ENCODE results near the gene KCNG3. TPM values are rescaled to one million over a fixed set of nuclear protein-coding genes. Genes with fewer than 3 reads are reported as not detected.

The KCNG3 gene
- total RNA-seq, 5 donors from 2014 or later (not counting 1 experiment from before 2014, with no cell fraction given), result 0.09 to 0.25 (median 0.15) TPM; not detected in 2

GRCh38 chr2:42492691-42493467 is 903 bp downstream of the KCNG3 start:
- WGBS (ENCODE audit: insufficient coverage), result 27% methylated on average over 111 of the region's 111 CpGs
- peaks cover 6 to 18% of the 10 kb centered on the region in 2 donors for H3K27me3 Mint-ChIP-seq
- ChIA-PET CTCF (interaction anchor here (0.6 to 1.4 kb wide), 5 partner anchors 21 to 623 kb away, joined by 3 to 6 read pairs (median 4); no protein-coding TSS in a partner anchor), POLR2A (interaction anchor here in 1 of 2 donors (0.6 kb wide), 2 partner anchors 17 to 361 kb away, joined by 4 to 5 read pairs; no protein-coding TSS in a partner anchor)
- no peaks in the 10 kb centered on the region for H3K9me3 Mint-ChIP-seq
- ATAC-seq (replicated peaks in 1 of 4), result peak; percentile 25 to 45 (median 39)
- peaks cover 0 to 17% of the 10 kb centered on the region in 2 experiments for H3K27me3 ChIP-seq (replicated peaks in 1 of 2; ENCODE audit: control insufficient read depth in 2 of 2, extremely low read depth in 1 of 2, insufficient read depth in 2 of 2, low read length in 1 of 2)
- peak overlapping the region; percentile 71 to 72 (median 72) for H3K4me3 Mint-ChIP-seq
- H3K9me3 ChIP-seq, result no peaks in the 10 kb centered on the region
- peaks cover 12 to 17% of the 10 kb centered on the region in 2 experiments for H3K4me1 ChIP-seq (ENCODE audit: control insufficient read depth in 1 of 2, extremely low read depth in 1 of 2, insufficient read depth in 2 of 2, low read length in 2 of 2)
- DNase-seq, result peak; percentile 9 to 63 (median 46)
- H3K27ac Mint-ChIP-seq, result no peak overlapping the region
- H3K4me3 ChIP-seq (ENCODE audit: control insufficient read depth in 1 of 2, extremely low read depth in 1 of 2, low read length in 1 of 2), result peak overlapping the region; percentile 30 to 87
- no peaks in the 10 kb centered on the region for H3K36me3 ChIP-seq (ENCODE audit: control insufficient read depth in 2 of 2, extremely low read depth in 1 of 2, insufficient read depth in 1 of 2, low read length in 1 of 2)
- H3K36me3 Mint-ChIP-seq, result no peaks in the 10 kb centered on the region
- peaks cover 8 to 11% (median 8%) of the 10 kb centered on the region in 3 donors for H3K4me1 Mint-ChIP-seq
- no peak overlapping the region for H3K27ac ChIP-seq (ENCODE audit: low read length)

DNA sequence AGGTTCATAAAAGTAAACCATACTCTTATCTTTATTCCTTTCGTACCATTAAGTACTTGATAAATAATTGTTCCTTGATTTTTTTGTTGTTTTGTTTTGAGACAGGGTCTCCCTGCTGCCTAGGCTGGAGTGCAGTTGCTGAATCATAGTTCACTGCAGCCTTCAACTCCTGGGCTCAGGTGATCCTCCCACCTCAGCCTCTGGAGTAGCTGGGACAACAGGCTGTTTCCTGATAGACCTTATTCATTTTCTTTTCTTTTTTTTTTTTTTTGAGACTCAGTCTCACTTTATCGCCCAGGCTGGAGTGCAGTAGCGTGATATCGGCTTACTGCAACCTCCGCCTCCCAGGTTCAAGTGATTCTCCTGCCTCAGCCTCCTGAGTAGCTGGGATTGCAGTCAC is 5.5 kb downstream of the KCNG3 start:
- Histone ChIP-seq H3K27ac (ENCODE audit: low read length) (no peak overlapping the region), H3K9me3 (no peaks in the 10 kb centered on the region), H3K4me3 (ENCODE audit: control insufficient read depth in 1 of 2, extremely low read depth in 1 of 2, low read length in 1 of 2) (no peak overlapping the region), H3K36me3 (ENCODE audit: control insufficient read depth in 2 of 2, extremely low read depth in 1 of 2, insufficient read depth in 1 of 2, low read length in 1 of 2) (no peaks in the 10 kb centered on the region), H3K4me1 (ENCODE audit: control insufficient read depth in 1 of 2, extremely low read depth in 1 of 2, insufficient read depth in 2 of 2, low read length in 2 of 2) (peaks cover 4 to 6% of the 10 kb centered on the region in 2 experiments), H3K27me3 (replicated peaks in 1 of 2; ENCODE audit: control insufficient read depth in 2 of 2, extremely low read depth in 1 of 2, insufficient read depth in 2 of 2, low read length in 1 of 2) (peaks cover 0 to 16% of the 10 kb centered on the region in 2 experiments)
- Mint-ChIP-seq H3K4me3 (no peak overlapping the region), H3K9me3 (no peaks in the 10 kb centered on the region), H3K4me1 (peaks cover 0 to 4% (median 2%) of the 10 kb centered on the region in 3 donors), H3K27me3 (peaks cover 3 to 10% of the 10 kb centered on the region in 2 donors), H3K36me3 (no peaks in the 10 kb centered on the region), H3K27ac (no peak overlapping the region)
- ATAC-seq (replicated peaks in 1 of 4) (no peak), DNase-seq (no peak)
- POLR2A ChIA-PET, result no interaction called here
- WGBS (ENCODE audit: insufficient coverage), result no CpG with 5 or more reads among the region's 5 CpGs
- CTCF ChIA-PET, result interaction anchor here in 1 of 2 donors (1.0 kb wide), 1 partner anchor 10 kb away, joined by 3 read pairs; no protein-coding TSS in a partner anchor

GRCh38 chr2:42486145-42486906 is 7.5 kb downstream of the KCNG3 start:
- Mint-ChIP-seq H3K4me3 (no peak overlapping the region), H3K36me3 (no peaks in the 10 kb centered on the region), H3K9me3 (no peaks in the 10 kb centered on the region), H3K4me1 (no peaks in the 10 kb centered on the region), H3K27ac (no peak overlapping the region), H3K27me3 (peaks cover 0 to 3% of the 10 kb centered on the region in 2 donors)
- 81% methylated on average over 5 of the region's 7 CpGs for WGBS (ENCODE audit: insufficient coverage)
- DNase-seq (no peak), ATAC-seq (replicated peaks in 1 of 4) (no peak)
- H3K27me3 ChIP-seq (replicated peaks in 1 of 2; ENCODE audit: control insufficient read depth in 2 of 2, extremely low read depth in 1 of 2, insufficient read depth in 2 of 2, low read length in 1 of 2), result peaks cover 0 to 7% of the 10 kb centered on the region in 2 experiments
- H3K4me3 ChIP-seq (ENCODE audit: control insufficient read depth in 1 of 2, extremely low read depth in 1 of 2, low read length in 1 of 2), result no peak overlapping the region
- ChIA-PET CTCF (no interaction called here), POLR2A (interaction anchor here in 1 of 2 donors (0.7 kb wide), 1 partner anchor 89 kb away, joined by 3 read pairs; no protein-coding TSS in a partner anchor)
- H3K9me3 ChIP-seq, result no peaks in the 10 kb centered on the region
- no peak overlapping the region for H3K27ac ChIP-seq (ENCODE audit: low read length)
- H3K4me1 ChIP-seq (ENCODE audit: control insufficient read depth in 1 of 2, extremely low read depth in 1 of 2, insufficient read depth in 2 of 2, low read length in 2 of 2), result no peaks in the 10 kb centered on the region
- no peaks in the 10 kb centered on the region for H3K36me3 ChIP-seq (ENCODE audit: control insufficient read depth in 2 of 2, extremely low read depth in 1 of 2, insufficient read depth in 1 of 2, low read length in 1 of 2)

DNA sequence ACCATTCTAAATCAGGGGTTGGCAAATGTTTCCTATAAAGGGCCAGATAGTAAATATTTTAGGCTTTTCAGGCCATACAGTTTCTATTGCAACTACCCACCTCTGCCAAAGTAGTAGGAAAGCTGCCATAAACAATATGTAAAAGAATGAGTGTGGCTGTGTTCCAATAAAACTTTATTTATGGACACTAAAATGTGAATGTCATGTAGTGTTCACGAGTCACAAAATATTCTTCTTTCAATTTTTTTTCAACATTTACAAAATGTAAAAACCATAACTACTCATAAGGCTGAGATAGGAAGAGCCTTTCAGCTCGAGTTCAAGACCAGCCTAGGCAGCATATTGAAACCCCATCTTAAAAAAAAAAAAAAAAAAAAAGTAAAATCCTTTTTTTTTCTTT is 13.4 kb downstream of the KCNG3 start:
- H3K36me3 ChIP-seq (ENCODE audit: control insufficient read depth in 2 of 2, extremely low read depth in 1 of 2, insufficient read depth in 1 of 2, low read length in 1 of 2), result no peaks in the 10 kb centered on the region
- H3K27ac ChIP-seq (ENCODE audit: low read length), result no peak overlapping the region
- H3K4me3 Mint-ChIP-seq, result no peak overlapping the region
- H3K27me3 ChIP-seq (replicated peaks in 1 of 2; ENCODE audit: control insufficient read depth in 2 of 2, extremely low read depth in 1 of 2, insufficient read depth in 2 of 2, low read length in 1 of 2), result peaks cover 0 to 4% of the 10 kb centered on the region in 2 experiments
- no CpG with 5 or more reads among the region's 2 CpGs for WGBS (ENCODE audit: insufficient coverage)
- H3K4me1 Mint-ChIP-seq, result no peaks in the 10 kb centered on the region
- no peak overlapping the region for H3K27ac Mint-ChIP-seq
- no peaks in the 10 kb centered on the region for H3K4me1 ChIP-seq (ENCODE audit: control insufficient read depth in 1 of 2, extremely low read depth in 1 of 2, insufficient read depth in 2 of 2, low read length in 2 of 2)
- ATAC-seq (replicated peaks in 1 of 4), result no peak
- POLR2A ChIA-PET, result no interaction called here
- no peak for DNase-seq
- H3K36me3 Mint-ChIP-seq, result no peaks in the 10 kb centered on the region
- no peaks in the 10 kb centered on the region for H3K9me3 Mint-ChIP-seq
- no peak overlapping the region for H3K4me3 ChIP-seq (ENCODE audit: control insufficient read depth in 1 of 2, extremely low read depth in 1 of 2, low read length in 1 of 2)
- H3K27me3 Mint-ChIP-seq, result no peaks in the 10 kb centered on the region
- CTCF ChIA-PET, result no interaction called here
- no peaks in the 10 kb centered on the region for H3K9me3 ChIP-seq

GRCh38 chr2:42474765-42475454 is 18.9 kb downstream of the KCNG3 start:
- WGBS (ENCODE audit: insufficient coverage), result 78% methylated on average over 4 of the region's 6 CpGs
- H3K9me3 ChIP-seq, result no peaks in the 10 kb centered on the region
- H3K27ac ChIP-seq (ENCODE audit: low read length), result no peak overlapping the region
- DNase-seq, result no peak
- H3K4me3 ChIP-seq (ENCODE audit: control insufficient read depth in 1 of 2, extremely low read depth in 1 of 2, low read length in 1 of 2), result no peak overlapping the region
- H3K27me3 ChIP-seq (replicated peaks in 1 of 2; ENCODE audit: control insufficient read depth in 2 of 2, extremely low read depth in 1 of 2, insufficient read depth in 2 of 2, low read length in 1 of 2), result peaks cover 0 to 3% of the 10 kb centered on the region in 2 experiments
- Mint-ChIP-seq H3K4me3 (no peak overlapping the region), H3K36me3 (no peaks in the 10 kb centered on the region), H3K27me3 (no peaks in the 10 kb centered on the region), H3K27ac (no peak overlapping the region), H3K9me3 (no peaks in the 10 kb centered on the region), H3K4me1 (no peaks in the 10 kb centered on the region)
- no peaks in the 10 kb centered on the region for H3K36me3 ChIP-seq (ENCODE audit: control insufficient read depth in 2 of 2, extremely low read depth in 1 of 2, insufficient read depth in 1 of 2, low read length in 1 of 2)
- CTCF ChIA-PET, result no interaction called here
- no peaks in the 10 kb centered on the region for H3K4me1 ChIP-seq (ENCODE audit: control insufficient read depth in 1 of 2, extremely low read depth in 1 of 2, insufficient read depth in 2 of 2, low read length in 2 of 2)
- no peak for ATAC-seq (replicated peaks in 1 of 4)
- POLR2A ChIA-PET, result no interaction called here

GRCh38 chr2:42470706-42471105 is 23.1 kb downstream of the KCNG3 start:
- DNase-seq, result no peak
- Mint-ChIP-seq H3K27ac (no peak overlapping the region), H3K4me3 (no peak overlapping the region), H3K27me3 (no peaks in the 10 kb centered on the region), H3K9me3 (no peaks in the 10 kb centered on the region), H3K4me1 (no peaks in the 10 kb centered on the region), H3K36me3 (no peaks in the 10 kb centered on the region)
- no peaks in the 10 kb centered on the region for H3K4me1 ChIP-seq (ENCODE audit: control insufficient read depth in 1 of 2, extremely low read depth in 1 of 2, insufficient read depth in 2 of 2, low read length in 2 of 2)
- WGBS (ENCODE audit: insufficient coverage), result 50% methylated on average over 1 of the region's 4 CpGs
- CTCF ChIA-PET, result no interaction called here
- ATAC-seq (replicated peaks in 1 of 4), result no peak
- no peak overlapping the region for H3K4me3 ChIP-seq (ENCODE audit: control insufficient read depth in 1 of 2, extremely low read depth in 1 of 2, low read length in 1 of 2)
- POLR2A ChIA-PET, result no interaction called here
- no peaks in the 10 kb centered on the region for H3K36me3 ChIP-seq (ENCODE audit: control insufficient read depth in 2 of 2, extremely low read depth in 1 of 2, insufficient read depth in 1 of 2, low read length in 1 of 2)
- H3K27ac ChIP-seq (ENCODE audit: low read length), result no peak overlapping the region
- no peaks in the 10 kb centered on the region for H3K9me3 ChIP-seq
- peaks cover 0 to 3% of the 10 kb centered on the region in 2 experiments for H3K27me3 ChIP-seq (replicated peaks in 1 of 2; ENCODE audit: control insufficient read depth in 2 of 2, extremely low read depth in 1 of 2, insufficient read depth in 2 of 2, low read length in 1 of 2)

Data from T-cell (primary cell).